ENCODE data around the gene ANP32D. TPM values are rescaled to one million over a fixed set of nuclear protein-coding genes. Genes with fewer than 3 reads are reported as not detected.

The ANP32D gene
- not detected in 2 replicates for total RNA-seq

DNA sequence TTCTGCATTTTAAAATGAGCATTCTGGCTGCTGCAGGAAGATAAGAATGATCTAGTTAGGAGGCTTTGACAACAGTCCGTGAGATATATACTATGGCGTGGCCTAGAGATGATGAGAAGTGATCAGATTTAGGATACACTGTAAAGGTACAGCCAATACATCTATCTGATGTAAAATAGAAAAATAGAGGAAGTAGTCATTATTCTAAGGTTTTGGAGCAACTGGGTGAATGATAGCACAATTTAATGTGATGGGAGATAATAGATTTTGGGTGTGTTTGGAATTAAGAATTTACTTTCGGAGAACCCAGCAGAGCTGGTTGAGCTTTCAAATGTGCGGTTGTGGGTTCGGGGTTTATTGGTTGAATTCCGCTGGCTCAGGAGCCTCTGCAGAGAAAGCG is at the start of gene ANP32D:
ANP32D (plus strand) TSS at position 301 of the 400 bp plus-strand sequence. CDS start 106 bp downstream, outside the sequence.

GRCh38 chr12:48482198-48482597 is 9.8 kb downstream of the ANP32D start, which contains the start of gene C12orf54:
Gene C12orf54, plus strand, starts transcription at chr12:48482498. Its CDS starts 799 bp downstream, at chr12:48483297.

Other genes starting within 250 kb of the ANP32D start
- gene ZNF641, start 121.6 kb upstream of the ANP32D start, total RNA-seq = 7.5 and 9.7 TPM in 2 replicates
- not detected in 2 replicates for gene C12orf54, start 9.9 kb downstream of the ANP32D start, total RNA-seq
- gene OR8S1, start 53.1 kb downstream of the ANP32D start, total RNA-seq = not detected in 2 replicates
- gene LALBA, start 97.5 kb downstream of the ANP32D start, total RNA-seq = not detected in 2 replicates
- gene KANSL2, start 209.7 kb downstream of the ANP32D start, total RNA-seq = 19.9 and 52.3 TPM in 2 replicates
- 14.1 and 19.1 TPM in 2 replicates for gene CCNT1, start 244.1 kb downstream of the ANP32D start, total RNA-seq